HG02885 (cell line): ENCODE data around the gene NME1.

Experiments
- ATAC-seq: cut with Tn5 transposase; IDR thresholded peaks from one replicate; pipeline ENCODE4 v1.9.1; 2021; ENCODE audit warnings: mild to moderate bottlenecking; ENCODE audit not compliant: unreplicated experiment, poor library complexity

Gene NME1

GRCh38 chr17:51188271-51188833 is 35.0 kb downstream of the NME1 start:
- ATAC-seq: no peak

- ATAC-seq: no peak
Observed at GRCh38 chr17:51189162-51189561, 35.8 kb downstream of the NME1 start.

- ATAC-seq: no peak
Observed at GRCh38 chr17:51189628-51190027, 36.3 kb downstream of the NME1 start.

GRCh38 chr17:51191895-51192294 is 38.5 kb downstream of the NME1 start:
- ATAC-seq: no peak

- no peak for ATAC-seq
Observed at GRCh38 chr17:51197754-51198153, 44.4 kb downstream of the NME1 start.

- no peak for ATAC-seq
Observed at GRCh38 chr17:51200295-51200694, 46.9 kb downstream of the NME1 start.

GRCh38 chr17:51200846-51201245 is 47.5 kb downstream of the NME1 start:
- ATAC-seq: no peak

GRCh38 chr17:51203838-51204237 is 50.5 kb downstream of the NME1 start:
- ATAC-seq: no peak
